Stimulated activated CD4-positive, alpha-beta T cell treated with anti-CD3 and anti-CD28 coated beads, Interleukin-1b, Interleukin-23, amount 100 ng/mL, for 4 hours (primary cell): ENCODE results near the gene SRC.
"Not testable (repeated sequence)": the region's sequence is repeated elsewhere in the genome, so short reads cannot be mapped to it uniquely, and the experiment has no call there.

Source experiments
- DNase-seq, 2 donors: peaks; one replicate each; pipeline ENCODE4 v3.0.0-alpha.2; 2020; ENCODE audit warnings: low read depth in 2 of 2

Gene SRC

DNA sequence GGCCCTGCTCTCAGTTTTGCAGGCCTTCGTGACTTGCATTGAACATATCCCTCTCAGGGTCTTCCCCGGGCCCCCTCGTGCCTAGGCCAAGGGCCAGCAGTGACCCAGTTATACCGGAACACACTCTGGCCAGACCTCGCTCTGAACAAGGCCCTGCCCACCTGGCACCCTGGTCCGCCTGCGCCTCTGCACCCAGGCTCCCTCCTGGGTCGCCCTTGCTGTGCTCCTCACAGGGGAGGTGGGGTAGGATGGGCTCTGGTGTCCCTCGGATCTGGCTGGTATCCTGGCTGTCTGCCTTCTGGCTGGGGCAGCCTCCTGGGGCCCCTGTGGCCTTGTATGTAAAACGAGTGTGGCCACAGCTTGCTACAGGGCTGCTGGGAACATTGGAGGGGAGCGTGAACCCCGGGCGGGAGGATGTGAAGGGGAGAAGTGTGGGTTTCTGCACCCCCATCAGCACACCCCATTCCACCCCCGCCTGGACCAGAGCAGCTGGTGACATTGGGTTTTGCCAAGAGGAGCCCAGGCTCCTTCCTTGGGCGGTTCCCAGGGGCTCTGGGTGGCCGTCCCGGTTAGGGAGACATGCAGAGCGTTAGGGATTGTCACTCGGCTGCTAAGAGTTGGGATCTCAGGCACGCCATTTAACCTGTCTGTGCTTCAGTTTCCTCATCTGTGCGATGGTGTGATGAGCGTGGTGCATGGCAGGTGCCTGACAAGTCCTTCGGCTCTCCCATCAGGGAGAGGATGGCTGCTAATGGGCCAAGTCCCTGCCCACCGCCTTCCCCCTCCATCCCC, 17.5 kb downstream of the SRC start:
- DNase-seq: no peak

DNA sequence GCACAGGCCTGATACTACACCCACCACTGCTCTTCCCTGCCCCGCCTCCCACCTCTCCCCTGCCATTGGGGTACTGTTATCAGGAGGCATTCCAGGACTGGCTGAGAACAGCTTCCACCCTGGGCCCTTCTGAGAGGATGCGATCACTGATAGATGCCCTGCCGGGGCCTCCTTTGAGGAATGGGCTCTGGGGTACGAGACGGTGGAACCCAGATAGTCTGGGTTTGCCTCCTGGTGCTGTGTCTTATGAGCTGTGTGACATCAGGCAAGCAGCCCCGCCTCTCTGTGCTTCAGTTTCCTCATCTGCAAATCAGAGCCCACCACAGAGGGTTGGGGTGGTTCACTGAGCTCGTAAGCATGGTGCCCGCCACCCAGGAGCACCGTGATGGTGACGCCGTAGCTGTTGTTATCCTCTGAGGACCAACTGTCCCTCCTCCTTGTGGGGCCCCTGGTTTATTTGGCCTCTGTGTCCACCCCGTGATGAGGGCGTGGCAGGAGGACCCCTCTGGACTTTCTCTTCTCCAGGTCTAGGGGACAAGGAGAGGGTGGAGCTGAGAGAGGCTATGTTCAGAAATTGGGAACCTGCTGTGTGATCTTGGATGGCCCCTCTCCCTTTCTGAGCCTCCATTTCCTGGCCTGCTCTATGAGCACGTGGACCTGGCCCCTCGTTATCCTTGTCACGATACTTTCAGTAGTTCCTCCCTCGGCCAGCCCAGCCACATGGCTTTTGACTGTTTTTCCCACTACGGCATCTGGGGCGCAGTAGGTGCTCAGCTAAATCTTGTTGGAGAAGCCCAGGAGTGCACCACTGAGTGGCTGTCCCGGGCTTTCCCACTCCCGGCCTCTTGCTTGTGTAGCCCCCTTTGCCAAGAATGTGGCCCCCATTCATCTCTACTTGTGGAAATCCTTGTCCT, 18.3 kb downstream of the SRC start:
- DNase-seq: no peak

- DNase-seq: no peak
Observed at GRCh38 chr20:37364927-37365272, 19.0 kb downstream of the SRC start.

DNA sequence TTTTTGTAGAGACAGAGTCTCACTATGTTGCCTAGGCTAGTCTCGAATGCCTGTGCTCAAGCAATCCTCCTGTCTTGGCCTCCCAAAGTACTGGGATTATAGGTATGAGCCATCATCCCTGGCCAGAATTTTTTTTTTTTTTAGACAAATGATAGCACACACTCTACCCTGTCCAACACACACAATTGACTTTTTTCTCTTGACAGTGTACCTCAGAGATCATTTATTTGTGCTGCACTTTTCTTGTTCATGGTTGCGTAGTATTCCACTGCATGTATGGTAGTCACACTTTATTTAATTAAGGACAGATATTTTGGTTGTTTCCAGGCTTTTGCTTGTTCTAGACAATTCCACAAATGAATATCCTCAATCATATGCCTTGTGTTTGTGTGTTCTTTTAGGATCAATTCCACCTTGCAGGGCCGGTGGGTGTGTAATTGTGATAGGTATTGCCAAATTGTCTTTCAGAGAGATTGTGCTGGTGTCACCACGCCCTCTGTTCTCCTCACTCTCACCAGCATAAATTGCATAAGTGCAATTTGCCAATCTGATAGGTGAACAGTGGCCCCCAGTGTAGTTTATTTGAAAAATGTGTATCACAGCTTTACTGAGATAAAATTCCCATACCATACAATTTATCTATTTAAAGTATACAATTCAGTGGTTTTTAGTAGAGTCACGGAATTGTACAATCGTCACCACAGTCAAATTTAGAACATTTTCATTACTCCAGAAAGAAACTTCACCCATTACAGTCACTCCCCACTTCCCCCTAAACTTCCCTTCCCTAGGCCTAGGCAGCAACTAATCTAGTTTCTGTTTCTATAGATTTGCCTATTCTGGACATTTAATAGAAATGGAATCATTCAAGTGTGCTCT, 20.1 kb downstream of the SRC start:
- no peak for DNase-seq

DNA sequence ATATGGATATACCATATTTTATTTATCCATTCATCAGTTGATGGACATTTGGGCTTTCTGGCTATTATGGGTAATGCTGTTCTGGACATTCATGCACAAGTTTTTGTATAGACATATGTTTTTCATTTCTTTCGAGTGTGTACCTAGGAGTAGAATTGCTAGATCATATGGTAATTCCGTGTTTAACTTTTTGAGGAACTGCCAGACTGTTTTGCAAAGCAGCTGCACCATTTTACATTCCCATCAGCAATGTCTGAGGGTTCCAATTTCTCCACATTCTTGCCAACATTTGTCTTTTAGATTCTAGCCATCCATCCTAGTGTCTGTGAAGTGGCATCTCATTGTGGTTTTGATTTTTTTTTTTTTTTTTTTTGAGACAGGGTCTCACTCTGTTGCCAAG, 20.8 kb downstream of the SRC start:
- DNase-seq: no peak

DNA sequence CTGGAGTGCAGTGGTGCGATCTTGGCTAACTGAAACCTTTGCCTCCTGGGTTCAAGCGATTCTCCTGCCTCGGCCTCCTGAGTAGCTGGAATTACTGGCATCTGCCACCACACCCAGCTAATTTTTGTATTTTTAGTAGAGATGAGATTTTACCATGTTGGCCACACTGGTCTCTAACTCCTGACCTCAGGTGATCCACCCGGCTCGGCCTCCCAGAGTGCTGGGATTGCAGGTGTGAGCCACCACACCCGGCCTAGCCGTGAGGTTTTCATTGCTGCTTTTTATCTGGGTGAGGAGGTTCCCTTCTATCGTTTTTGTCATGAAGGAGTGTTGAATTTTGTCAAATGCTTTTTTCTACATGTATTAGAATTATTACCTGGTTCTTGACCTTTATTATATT, 23.9 kb downstream of the SRC start:
- no peak for DNase-seq

DNA sequence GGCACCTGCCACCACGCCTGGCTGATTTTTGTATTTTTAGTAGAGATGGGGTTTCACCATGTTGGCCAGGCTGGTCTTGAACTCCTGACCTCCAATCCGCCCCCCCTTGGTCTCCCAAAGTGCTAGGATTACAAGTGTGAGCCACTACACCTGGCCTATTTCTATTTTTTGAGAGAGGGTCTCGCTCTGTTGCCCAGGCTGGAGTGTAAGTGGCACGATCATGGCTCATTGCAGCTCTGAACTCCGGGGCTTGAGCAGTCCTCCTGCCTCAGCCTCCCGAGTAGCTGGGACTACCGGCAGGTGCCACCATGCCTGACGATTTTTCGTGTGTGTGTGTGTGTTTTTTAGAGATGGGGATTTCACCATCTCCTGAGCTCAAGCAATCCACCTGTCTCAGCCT, 25.9 kb downstream of the SRC start:
- not testable (repeated sequence) for DNase-seq

GRCh38 chr20:37372441-37372840, 26.5 kb downstream of the SRC start:
- DNase-seq: no peak

- DNase-seq: no peak
Observed at GRCh38 chr20:37373020-37373598, 27.2 kb downstream of the SRC start.

DNA sequence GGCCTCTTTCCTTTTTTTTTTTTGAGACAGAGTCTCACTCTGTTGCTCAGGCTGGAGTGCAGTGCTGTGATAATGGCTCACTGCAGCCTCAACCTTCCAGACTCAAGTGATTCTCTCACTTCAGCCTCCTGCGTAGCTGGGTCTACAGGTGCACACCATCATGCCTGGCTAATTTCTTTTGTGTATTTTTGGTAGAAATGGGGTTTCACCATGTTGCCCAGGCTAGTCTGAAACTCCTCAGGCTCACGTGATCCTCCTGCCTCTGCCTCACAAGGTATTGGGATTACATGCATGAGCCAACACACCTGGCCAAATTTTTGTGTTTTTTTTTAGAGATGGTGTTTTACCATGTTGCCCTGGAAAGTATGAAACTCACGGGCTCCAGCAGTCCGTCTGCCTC, 29.3 kb downstream of the SRC start:
- DNase-seq: no peak

- DNase-seq: no peak
Observed at GRCh38 chr20:37376324-37376723, 30.4 kb downstream of the SRC start.

DNA sequence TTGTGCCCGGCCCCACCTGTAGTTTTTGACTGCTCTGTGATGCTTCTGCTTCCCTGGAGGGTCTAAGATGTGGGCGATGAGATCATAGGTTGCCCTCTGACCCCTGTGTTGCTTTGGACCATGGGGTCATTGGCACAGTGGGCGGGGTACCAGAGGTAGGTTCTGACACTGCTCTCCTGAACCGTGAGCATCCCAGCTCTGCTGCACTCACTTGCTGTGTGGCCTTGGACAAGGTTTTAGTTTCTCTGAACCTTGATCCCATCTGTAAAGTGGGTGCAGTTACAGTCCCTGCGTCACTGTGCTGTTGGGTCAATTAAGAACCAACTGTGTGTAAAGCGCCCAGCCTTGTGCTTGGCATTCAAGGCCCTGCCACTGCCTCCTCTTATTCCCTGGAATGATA, 30.9 kb downstream of the SRC start:
- no peak for DNase-seq

DNA sequence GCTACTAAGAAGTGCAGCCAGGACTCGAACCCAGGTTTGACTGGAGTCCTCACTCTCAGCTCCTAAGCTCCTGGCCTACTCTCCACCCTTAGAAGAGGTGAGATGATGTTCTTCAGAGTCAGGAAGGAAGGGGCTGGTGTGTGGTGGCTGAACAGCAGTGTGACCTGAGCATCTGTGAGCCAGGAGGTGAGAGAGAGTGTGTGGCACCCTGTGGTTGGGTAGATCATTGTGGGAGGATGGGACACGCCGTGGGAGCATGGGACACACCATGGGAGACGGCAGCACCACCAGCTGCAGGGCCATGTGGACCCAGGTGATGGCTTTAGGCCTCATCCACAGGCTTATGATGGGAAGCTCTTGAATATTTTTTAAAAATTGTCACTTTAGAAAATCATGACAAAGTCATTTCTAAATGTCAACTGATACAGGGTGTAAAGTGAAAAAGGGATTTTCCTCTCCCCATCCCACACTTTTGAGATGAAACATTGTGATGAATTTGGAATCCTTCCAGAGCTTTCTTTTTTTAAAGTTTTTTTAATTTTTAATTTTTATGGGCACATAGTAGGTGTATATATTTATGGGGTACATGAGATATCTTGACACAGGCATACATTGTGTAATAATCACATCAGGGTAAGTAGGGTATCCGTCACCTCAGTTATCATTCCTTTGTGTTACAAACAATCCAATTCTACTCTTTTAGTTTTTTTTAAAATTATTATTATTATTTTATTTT, 31.6 kb downstream of the SRC start:
- DNase-seq: no peak

- no peak for DNase-seq
Observed at GRCh38 chr20:37378420-37378784, 32.5 kb downstream of the SRC start.

DNA sequence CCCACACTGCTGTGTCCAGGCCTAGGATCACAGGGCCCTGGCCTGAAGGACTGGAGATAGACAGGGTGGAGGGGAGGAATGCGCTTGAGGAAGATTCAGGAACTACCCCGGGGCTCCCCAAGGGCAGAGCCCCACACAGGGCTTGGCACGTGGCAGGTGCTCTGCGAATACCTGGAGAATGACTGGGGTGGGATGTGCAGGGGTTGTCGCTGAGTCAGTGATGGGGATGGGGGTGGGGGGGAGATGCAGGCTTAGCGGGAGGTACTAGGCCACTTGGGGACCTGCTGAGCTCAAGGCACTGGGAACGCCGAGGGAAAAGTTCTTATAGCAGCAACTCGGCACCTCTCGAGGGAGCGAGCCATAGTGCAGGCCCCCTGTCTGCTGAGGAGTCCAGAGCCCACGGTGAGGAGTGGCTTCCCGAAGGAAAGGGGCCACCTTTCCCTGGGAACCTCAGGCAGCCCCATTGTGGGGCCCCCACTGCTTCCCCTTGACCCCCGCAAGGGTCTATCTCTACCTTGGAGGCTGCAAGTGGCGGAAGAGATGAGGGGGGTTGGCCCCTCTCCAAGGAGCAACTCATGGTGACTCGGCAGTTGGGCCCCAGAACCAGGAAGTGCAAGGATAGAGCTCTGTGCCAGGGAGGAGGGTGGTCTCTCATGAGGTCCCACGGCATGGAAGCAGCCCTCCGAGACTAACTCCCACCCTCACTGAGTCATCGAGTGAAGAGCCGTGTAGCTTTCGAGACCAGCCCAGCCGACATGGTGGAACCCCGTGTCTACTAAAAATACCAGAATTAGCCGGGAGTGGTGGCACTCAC, 33.1 kb downstream of the SRC start:
- no peak for DNase-seq

DNA sequence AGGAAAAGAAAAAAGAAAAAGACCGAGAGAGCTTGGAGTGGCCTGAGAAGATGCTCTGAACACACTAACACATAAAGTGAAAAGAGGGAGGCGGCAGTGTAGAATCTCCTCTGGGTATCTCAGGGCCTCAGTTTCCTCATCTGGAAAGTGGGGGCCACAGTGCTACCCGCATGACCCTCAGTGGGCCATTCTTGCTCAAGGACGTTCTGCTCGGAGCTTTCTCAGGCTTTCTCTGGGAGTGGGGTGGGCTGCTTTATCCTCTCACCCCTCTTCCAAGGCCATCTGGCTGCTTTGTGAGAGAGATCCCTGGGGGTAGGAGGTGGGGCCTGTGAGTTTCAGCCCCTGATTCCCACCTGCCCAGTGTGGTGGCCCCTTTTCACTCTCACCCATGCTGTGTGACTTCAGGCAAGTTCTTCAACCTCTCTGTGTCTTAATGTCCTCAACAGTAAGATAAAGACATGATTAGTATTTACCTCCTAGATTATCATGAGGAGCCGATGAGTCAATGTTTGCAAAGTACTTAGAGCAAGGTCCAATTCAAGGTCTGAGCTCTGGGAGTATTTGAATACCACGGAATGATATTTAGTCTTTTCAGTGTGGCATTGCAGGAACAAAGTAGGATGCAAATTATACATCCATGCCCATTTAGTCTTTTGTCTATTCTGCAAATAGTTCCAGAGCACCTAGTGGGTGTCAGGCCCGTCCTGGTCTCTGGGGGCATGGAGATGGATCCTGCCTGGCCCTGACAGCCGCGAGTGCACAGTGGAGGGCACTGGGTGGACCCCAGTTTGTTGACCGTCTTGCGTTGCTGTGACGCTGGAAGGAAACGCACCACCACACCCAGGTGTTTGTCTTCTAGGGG, 34.3 kb downstream of the SRC start:
- DNase-seq: no peak

DNA sequence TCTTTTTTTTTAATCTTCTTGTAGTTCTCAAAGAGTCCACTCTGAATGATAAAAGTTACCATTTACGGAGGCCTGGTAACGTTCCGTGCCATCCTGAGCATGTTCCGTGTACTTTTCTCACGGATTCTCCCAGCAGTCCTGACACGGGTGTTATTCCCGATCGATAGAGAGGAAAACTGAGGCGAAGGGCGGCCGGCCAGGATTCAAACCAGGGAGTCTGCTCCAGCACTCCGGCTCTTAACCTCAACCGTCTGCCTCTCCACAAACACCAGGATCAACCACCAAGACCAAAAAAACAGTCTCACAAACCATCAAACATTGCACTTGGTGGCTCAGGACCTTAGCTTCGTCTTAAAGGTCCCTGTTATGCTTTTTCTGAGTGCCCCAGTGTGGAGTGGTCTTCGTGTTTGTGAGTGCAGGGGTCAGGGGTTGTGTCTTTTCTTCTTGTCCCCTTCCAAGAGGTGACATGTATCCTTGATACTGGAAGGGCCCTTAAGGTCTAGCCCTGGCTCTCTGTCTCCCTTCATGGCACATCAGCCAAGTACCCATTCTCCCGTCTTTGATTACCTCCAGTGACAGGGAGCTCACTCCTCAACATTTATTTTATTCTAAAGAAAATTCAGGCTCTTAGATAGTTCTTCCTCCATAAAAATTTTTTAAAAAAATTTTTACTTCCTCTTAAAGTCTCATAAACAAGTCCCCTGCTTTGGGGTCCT, 35.1 kb downstream of the SRC start:
- DNase-seq: no peak

- no peak for DNase-seq
Observed at GRCh38 chr20:37381621-37382471, 35.9 kb downstream of the SRC start.
